Smooth muscle cell of the coronary artery (primary cell): ENCODE results near the gene KRT74. TPM values are rescaled to one million over a fixed set of nuclear protein-coding genes. Genes with fewer than 3 reads are reported as not detected.

Experiments
- total RNA-seq: library from RNA; depleted of rRNA; stranded (reverse); fragments of >200 nt; gene quantifications from 2 replicates; pipeline ENCODE4 v1.2.3, GENCODE V29; 2014; ENCODE audit warnings: low replicate concordance

Gene KRT74
- not detected in 2 replicates for total RNA-seq

DNA sequence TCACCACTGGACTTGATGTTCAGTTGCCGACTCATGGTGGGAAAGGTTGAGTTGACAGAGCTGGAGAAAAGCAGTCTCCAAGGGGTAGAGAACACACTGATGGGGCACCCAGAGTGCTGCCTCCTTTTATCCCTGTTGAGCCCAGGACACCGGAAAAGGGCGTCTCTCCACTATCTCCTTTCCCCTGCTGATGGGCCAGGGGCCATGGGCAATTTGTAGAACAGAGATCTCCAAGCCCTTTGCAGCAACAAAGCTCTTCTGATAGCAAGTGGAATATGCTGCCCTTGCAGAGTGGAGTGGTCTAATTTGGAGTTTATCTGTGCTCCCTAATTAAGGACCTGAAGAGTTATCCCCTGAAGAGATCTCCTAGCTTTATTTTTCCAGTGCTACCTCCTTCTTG, at the start of gene KRT74:
Gene KRT74 (minus strand): TSS at position 101 of the 400 bp plus-strand sequence. CDS start 66 bp downstream, at position 35.

DNA sequence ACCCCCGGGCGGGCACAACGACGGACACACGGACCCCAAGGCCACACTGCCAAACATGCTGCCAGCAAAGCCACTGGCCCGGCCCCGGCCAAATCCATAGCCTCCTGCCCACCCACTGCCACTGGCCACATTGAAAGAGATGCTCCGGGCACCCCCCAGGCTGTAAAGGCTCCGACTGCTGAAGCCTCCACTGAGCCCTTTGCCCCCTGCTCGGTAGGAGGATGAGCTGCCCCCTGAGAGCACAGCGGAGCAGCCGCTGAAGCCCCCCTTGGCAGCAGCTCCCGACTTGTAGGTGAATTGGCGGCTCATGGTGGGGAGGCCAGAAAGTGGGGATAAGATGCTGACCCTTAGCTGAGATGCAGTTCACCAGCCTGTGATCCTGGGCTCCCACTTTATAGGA, 44.6 kb upstream of the KRT74 start, which contains the start of gene KRT73:
Gene KRT73 (minus strand): TSS at position 344 of the 400 bp plus-strand sequence. CDS start 35 bp downstream, at position 309.

GRCh38 chr12:52600941-52601481, 27.4 kb upstream of the KRT74 start, which contains the start of gene KRT72:
KRT72 (minus strand) TSS chr12:52601463; CDS start chr12:52601452, 11 bp downstream.

DNA sequence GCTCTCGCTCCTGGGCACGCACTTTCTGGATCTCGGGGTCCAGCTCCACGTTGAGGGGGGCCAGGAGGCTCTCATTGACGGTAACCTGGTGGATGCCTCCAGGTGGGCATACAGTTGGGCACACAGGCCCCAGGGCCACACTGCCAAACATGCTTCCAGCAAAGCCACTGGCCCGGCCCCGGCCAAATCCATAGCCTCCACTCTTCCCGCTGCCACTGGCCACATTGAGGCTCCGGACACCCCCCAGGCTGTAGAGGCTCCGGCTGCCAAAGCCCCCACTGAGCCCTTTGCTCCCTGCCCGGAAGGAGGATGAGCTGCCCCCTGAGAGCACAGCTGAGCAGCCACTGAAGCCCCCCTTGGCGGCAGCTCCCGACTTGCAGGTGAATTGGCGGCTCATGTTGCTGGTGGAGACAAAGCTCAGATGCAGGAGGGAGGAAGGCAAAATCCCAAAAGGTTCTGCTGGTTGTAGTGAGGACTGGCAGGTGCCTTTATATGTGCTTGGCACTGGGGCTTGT, 20.9 kb downstream of the KRT74 start, which contains the start of gene KRT71:
Gene KRT71 (minus strand): TSS at position 465 of the 515 bp plus-strand sequence. CDS start 68 bp downstream, at position 397.

GRCh38 chr12:52519826-52520662, 53.6 kb downstream of the KRT74 start, which contains the start of gene KRT5:
KRT5 (minus strand) TSS chr12:52520394; CDS start chr12:52520296, 98 bp downstream.

Other genes starting within 250 kb of the KRT74 start
- gene KRT85, start 206.4 kb downstream of the KRT74 start, total RNA-seq, result not detected in 2 replicates
- not detected in 2 replicates for gene KRT84, start 188.2 kb downstream of the KRT74 start, total RNA-seq
- gene KRT82, start 167.5 kb downstream of the KRT74 start, total RNA-seq, result not detected in 2 replicates
- gene KRT75, start 139.5 kb downstream of the KRT74 start, total RNA-seq, result not detected in 2 replicates
- gene KRT6B, start 121.7 kb downstream of the KRT74 start, total RNA-seq, result not detected in 2 replicates
- not detected in 2 replicates for gene KRT6C, start 100.0 kb downstream of the KRT74 start, total RNA-seq
- gene KRT6A, start 80.6 kb downstream of the KRT74 start, total RNA-seq, result under 0.01 and 1.3 TPM in 2 replicates
- gene KRT5, start 53.4 kb downstream of the KRT74 start, total RNA-seq, result 0.15 TPM in 1 of 2 replicates, not detected in the other
- not detected in 2 replicates for gene KRT71, start 20.7 kb downstream of the KRT74 start, total RNA-seq
- gene KRT72, start 27.6 kb upstream of the KRT74 start, total RNA-seq, result not detected in 2 replicates
- not detected in 2 replicates for gene KRT73, start 44.7 kb upstream of the KRT74 start, total RNA-seq
- gene KRT2, start 78.4 kb upstream of the KRT74 start, total RNA-seq, result not detected in 2 replicates
- not detected in 2 replicates for gene KRT1, start 106.6 kb upstream of the KRT74 start, total RNA-seq
- gene KRT77, start 129.7 kb upstream of the KRT74 start, total RNA-seq, result not detected in 2 replicates
- gene KRT76, start 203.5 kb upstream of the KRT74 start, total RNA-seq, result not detected in 2 replicates
- not detected in 2 replicates for gene KRT3, start 222.3 kb upstream of the KRT74 start, total RNA-seq
- not detected in 2 replicates for gene KRT4, start 240.3 kb upstream of the KRT74 start, total RNA-seq